HG02763 (cell line): Measurements from ENCODE around the gene SLC19A1.

ENCODE experiments used
- ATAC-seq: cut with Tn5 transposase; IDR thresholded peaks from one replicate; pipeline ENCODE4 v1.9.1; 2021; ENCODE audit warnings: mild to moderate bottlenecking, moderate library complexity; ENCODE audit not compliant: unreplicated experiment

SLC19A1 gene

GRCh38 chr21:45496968-45497845, 45.0 kb downstream of the SLC19A1 start:
- no peak for ATAC-seq

GRCh38 chr21:45496151-45496967, 45.9 kb downstream of the SLC19A1 start:
- ATAC-seq: no peak

- no peak for ATAC-seq
These were observed 47.2 kb downstream of the SLC19A1 start for GRCh38 chr21:45494851-45495680.

GRCh38 chr21:45494135-45494850, 47.9 kb downstream of the SLC19A1 start:
- no peak for ATAC-seq

- ATAC-seq: no peak
These were observed 48.7 kb downstream of the SLC19A1 start for GRCh38 chr21:45493401-45494001.

- ATAC-seq: no peak
These were observed 49.5 kb downstream of the SLC19A1 start for GRCh38 chr21:45492765-45493164.

- ATAC-seq: no peak
These were observed 50.6 kb downstream of the SLC19A1 start for GRCh38 chr21:45491623-45492022.

GRCh38 chr21:45491056-45491455, 51.2 kb downstream of the SLC19A1 start:
- no peak for ATAC-seq

GRCh38 chr21:45490049-45490731, 52.0 kb downstream of the SLC19A1 start:
- no peak for ATAC-seq

GRCh38 chr21:45489722-45489982, 52.6 kb downstream of the SLC19A1 start:
- ATAC-seq: no peak

- ATAC-seq: no peak
These were observed 53.1 kb downstream of the SLC19A1 start for GRCh38 chr21:45488931-45489721.

- ATAC-seq: no peak
These were observed 54.2 kb downstream of the SLC19A1 start for GRCh38 chr21:45487891-45488600.

GRCh38 chr21:45487161-45487806, 55.0 kb downstream of the SLC19A1 start:
- no peak for ATAC-seq

GRCh38 chr21:45486443-45487160, 55.6 kb downstream of the SLC19A1 start:
- ATAC-seq: no peak

GRCh38 chr21:45485686-45486442, 56.4 kb downstream of the SLC19A1 start:
- ATAC-seq: no peak

- no peak for ATAC-seq
These were observed 57.9 kb downstream of the SLC19A1 start for GRCh38 chr21:45484318-45484717.
